Measurements from ENCODE around the gene MED26. TPM values are rescaled to one million over a fixed set of nuclear protein-coding genes. Genes with fewer than 3 reads are reported as not detected.

MED26 gene
- total and polyA plus RNA-seq, 9 of the 15 experiments (the other 6 are each of a cell fraction or from before 2014, with no cell fraction given) = 0.71 to 15.1 (median 6.2) TPM

DNA sequence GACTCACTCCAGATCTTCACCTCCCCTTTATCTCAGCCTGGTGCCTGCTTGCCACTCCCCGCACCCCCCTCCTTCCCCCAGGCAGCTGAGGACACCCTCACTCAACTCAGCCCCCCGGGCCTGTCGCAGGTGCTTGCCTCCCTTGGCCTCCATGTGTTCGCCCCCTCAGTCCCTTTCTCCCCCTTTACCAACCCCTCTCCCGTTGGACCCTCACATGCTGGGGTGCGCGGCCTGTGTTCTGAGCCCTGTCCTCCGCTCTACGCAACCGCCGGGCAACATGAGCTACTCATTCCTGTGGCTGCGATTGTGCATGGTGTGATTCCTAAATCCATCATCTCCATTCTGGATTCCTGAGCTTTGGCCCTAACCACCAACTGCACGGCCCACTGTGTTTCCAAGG lies 90.9 kb downstream of the MED26 start (continued):
- TF ChIP-seq CHD7 (IDR thresholded peaks at IDR 0.05; ENCODE audit: low read depth, low read length) (no peak), OTX1 (CRISPR knock-in tag; IDR thresholded peaks at IDR 0.05) (no peak), ZNF3 (CRISPR knock-in tag; IDR thresholded peaks at IDR 0.05) (no peak), ZNF12 (CRISPR knock-in tag; IDR thresholded peaks at IDR 0.05) (no peak), POLR2AphosphoS2 (IDR thresholded peaks at IDR 0.05; ENCODE audit: low read length) (no peak)

Measured in K562 (cell line).